GM23338 (cell line): ENCODE results near the gene TSPOAP1. TPM values are rescaled to one million over a fixed set of nuclear protein-coding genes. Genes with fewer than 3 reads are reported as not detected.

Experiments
- ATAC-seq: fragments of 200-7000 bp; cut with Tn5 transposase; 3 replicates; pipeline ENCODE4 v1.9.1; 2020
- DNase-seq: peaks from one replicate; pipeline ENCODE4 v3.0.0-alpha.2; 2015; ENCODE audit warnings: low spot score
- H2AFZ ChIP-seq: fragments of 200-600 bp; sonication (generic); 2 replicates; pipeline ENCODE4 v1.8.0; 2016; ENCODE audit warnings: antibody characterized with exemption, mild to moderate bottlenecking, moderate library complexity
- H3F3A ChIP-seq: fragments of 200-600 bp; sonication (generic); replicated peaks from 2 replicates; pipeline ENCODE4 v1.8.0; 2017; ENCODE audit warnings: antibody characterized with exemption, mixed run types, low read depth
- H3K27ac ChIP-seq: fragments of 200-600 bp; sonication (generic); 2 replicates; pipeline ENCODE4 v1.6.1; 2016; ENCODE audit warnings: low read depth
- H3K27me3 ChIP-seq: fragments of 200-600 bp; sonication (generic); 2 replicates; pipeline ENCODE4 v1.8.0; 2016; ENCODE audit warnings: mild to moderate bottlenecking, mixed run types, moderate library complexity; ENCODE audit not compliant: insufficient read depth
- H3K36me3 ChIP-seq: fragments of 200-600 bp; sonication (generic); 2 replicates; pipeline ENCODE4 v1.8.0; 2016; ENCODE audit warnings: mild to moderate bottlenecking; ENCODE audit not compliant: insufficient read depth
- H3K4me1 ChIP-seq: fragments of 200-600 bp; sonication (generic); 2 replicates; pipeline ENCODE4 v1.8.0; 2016; ENCODE audit warnings: mild to moderate bottlenecking, moderate library complexity; ENCODE audit not compliant: insufficient read depth
- H3K4me2 ChIP-seq: fragments of 200-600 bp; sonication (generic); 2 replicates; pipeline ENCODE4 v1.7.1; 2017; ENCODE audit warnings: mixed run types
- H3K4me3 ChIP-seq: fragments of 200-600 bp; sonication (generic); 2 replicates; pipeline ENCODE4 v1.6.1; 2016; ENCODE audit warnings: mixed run types
- H3K79me2 ChIP-seq: fragments of 200-600 bp; sonication (generic); replicated peaks from 2 replicates; pipeline ENCODE4 v1.8.0; 2017; ENCODE audit warnings: mild to moderate bottlenecking; ENCODE audit not compliant: insufficient read depth
- H3K9me2 ChIP-seq: fragments of 200-600 bp; sonication (generic); 2 replicates; pipeline ENCODE4 v1.8.0; 2017; ENCODE audit not compliant: insufficient read depth
- H4K20me1 ChIP-seq: fragments of 200-600 bp; sonication (generic); replicated peaks from 2 replicates; pipeline ENCODE4 v1.8.0; 2017; ENCODE audit warnings: mild to moderate bottlenecking; ENCODE audit not compliant: insufficient read depth
- H3K27ac Mint-ChIP-seq: 2 replicates; pipeline ENCODE4 v1.8.0; 2020; ENCODE audit warnings: inconsistent platforms, mild to moderate bottlenecking, moderate library complexity, mixed read lengths
- H3K27me3 Mint-ChIP-seq: 3 replicates; pipeline ENCODE4 v1.8.0; 2022; ENCODE audit warnings: low read depth, mild to moderate bottlenecking, moderate library complexity, mixed read lengths, inconsistent platforms; ENCODE audit not compliant: insufficient read depth, poor library complexity
- H3K36me3 Mint-ChIP-seq: 3 replicates; pipeline ENCODE4 v1.8.0; 2021; ENCODE audit warnings: low read depth, mild to moderate bottlenecking, inconsistent platforms, moderate library complexity, mixed read lengths
- H3K4me1 Mint-ChIP-seq: 3 replicates; pipeline ENCODE4 v1.8.0; 2020; ENCODE audit warnings: mild to moderate bottlenecking, inconsistent platforms, mixed read lengths
- H3K4me3 Mint-ChIP-seq: 3 replicates; pipeline ENCODE4 v1.8.0; 2021; ENCODE audit warnings: moderate library complexity, mild to moderate bottlenecking, inconsistent platforms, mixed read lengths
- H3K9me3 Mint-ChIP-seq: 3 replicates; pipeline ENCODE4 v1.8.0; 2020; ENCODE audit warnings: moderate library complexity, mild to moderate bottlenecking, inconsistent platforms, mixed read lengths
- CREB1 ChIP-seq: fragments of 250-450 bp; sonication (Bioruptor Pico); IDR thresholded peaks from 2 replicates; pipeline ENCODE4 v1.5.0; 2020; ENCODE audit warnings: low read depth, mild to moderate bottlenecking, moderate library complexity
- EZH2 ChIP-seq: fragments of 200-600 bp; sonication (generic); IDR thresholded peaks from one replicate; pipeline ENCODE4 v1.8.0; 2017; ENCODE audit warnings: antibody characterized with exemption, mild to moderate bottlenecking, low read depth; ENCODE audit not compliant: unreplicated experiment
- JUNB ChIP-seq: IDR thresholded peaks from one replicate; pipeline ENCODE4 v1.6.1; 2016; ENCODE audit warnings: antibody characterized with exemption; ENCODE audit not compliant: unreplicated experiment
- NANOG ChIP-seq: IDR thresholded peaks from 2 replicates; pipeline ENCODE4 v1.6.1; 2016; ENCODE audit warnings: antibody characterized with exemption, borderline replicate concordance
- POLR2AphosphoS5 ChIP-seq: IDR thresholded peaks from 2 replicates; pipeline ENCODE4 v1.6.1; 2016; ENCODE audit warnings: antibody characterized with exemption, low read depth
- ZNF114 ChIP-seq: fragments of 250-450 bp; sonication (Bioruptor Pico); IDR thresholded peaks from 2 replicates; pipeline ENCODE4 v1.5.0; 2020; ENCODE audit warnings: mild to moderate bottlenecking, moderate library complexity
- ZNF331 ChIP-seq: fragments of 250-450 bp; sonication (Bioruptor Pico); IDR thresholded peaks from 2 replicates; pipeline ENCODE4 v1.5.0; 2020; ENCODE audit warnings: low read depth, mild to moderate bottlenecking, moderate library complexity
- polyA plus RNA-seq: library from polyadenylated mRNA; unstranded; fragments of >200 nt; fragmentation: Nextera tagmentation; extraction: Ambion mirVana; gene quantifications from 2 replicates; pipeline ENCODE4 v1.2.1, GENCODE V29; 2016
- total RNA-seq: library from RNA; depleted of rRNA; stranded (reverse); fragments of >200 nt; shearing (Covaris generic); gene quantifications from 2 replicates; pipeline ENCODE4 v1.2.3, GENCODE V29; 2014
- TF ChIP-seq, protein P1 (sequence below), 2 experiments: fragments of 200-600 bp in 1 of 2; sonication (generic) in 1 of 2; conservative IDR thresholded peaks; 2 replicates each; pipeline versions ENCODE4 v1.5.1 to v1.6.1; 2016 to 2017; ENCODE audit warnings: antibody characterized with exemption in 2 of 2, low read depth in 2 of 2, mild to moderate bottlenecking in 2 of 2, moderate library complexity in 1 of 2
- TF ChIP-seq, protein P2 (sequence below): IDR thresholded peaks from one replicate; pipeline ENCODE4 v1.6.1; 2018; ENCODE audit warnings: antibody characterized with exemption; ENCODE audit not compliant: unreplicated experiment

The TSPOAP1 gene
- total and polyA plus RNA-seq, 2 experiments from 2014 or later, result 7.3 to 11.8 TPM

DNA sequence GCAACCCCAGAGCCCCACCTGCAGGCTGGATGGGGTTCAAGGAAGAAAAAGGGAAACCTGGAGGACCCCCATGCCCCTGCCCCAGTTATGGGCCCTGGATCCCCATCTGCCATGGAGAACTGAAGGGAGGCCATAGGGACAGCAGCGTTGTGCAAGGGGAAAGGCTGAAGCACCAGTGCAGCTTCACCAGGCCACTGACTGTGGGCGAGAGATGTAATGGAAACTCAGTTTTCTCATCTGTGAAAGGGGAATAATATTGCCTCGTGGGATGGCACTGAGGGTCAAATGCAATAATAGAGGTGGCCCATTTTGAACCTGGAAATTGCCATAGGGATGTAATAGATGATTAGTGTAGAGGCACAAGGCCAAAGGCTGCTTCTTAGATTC, 9.9 kb upstream of the TSPOAP1 start:
- Mint-ChIP-seq H3K36me3 (no peaks in the 10 kb centered on the region), H3K4me1 (peaks cover 45% of the 10 kb centered on the region), H3K27ac (peak overlapping the region; percentile 93), H3K27me3 (peaks cover 27% of the 10 kb centered on the region), H3K9me3 (no peaks in the 10 kb centered on the region), H3K4me3 (peak overlapping the region; percentile 7; the same call in 1 of the 3 replicates)
- H3K27me3 ChIP-seq, result no peaks in the 10 kb centered on the region
- peaks cover 25% of the 10 kb centered on the region for H3K4me1 ChIP-seq
- ATAC-seq, result no peak
- H3K36me3 ChIP-seq, result no peaks in the 10 kb centered on the region
- no peak for DNase-seq
- peak overlapping the region; percentile 36; the same call in 1 of the 2 replicates for H3K4me3 ChIP-seq
- H2AFZ ChIP-seq, result no peak overlapping the region
- H3K9me2 ChIP-seq, result no peaks in the 10 kb centered on the region
- peak overlapping the region; percentile 81; the same call in 1 of the 2 replicates for H3K4me2 ChIP-seq
- H3K79me2 ChIP-seq, result no peaks in the 10 kb centered on the region
- peak overlapping the region; percentile 82 for H3K27ac ChIP-seq
- no peaks in the 10 kb centered on the region for H4K20me1 ChIP-seq
- no peak for TF ChIP-seq NANOG
- TF ChIP-seq, protein P1, sequence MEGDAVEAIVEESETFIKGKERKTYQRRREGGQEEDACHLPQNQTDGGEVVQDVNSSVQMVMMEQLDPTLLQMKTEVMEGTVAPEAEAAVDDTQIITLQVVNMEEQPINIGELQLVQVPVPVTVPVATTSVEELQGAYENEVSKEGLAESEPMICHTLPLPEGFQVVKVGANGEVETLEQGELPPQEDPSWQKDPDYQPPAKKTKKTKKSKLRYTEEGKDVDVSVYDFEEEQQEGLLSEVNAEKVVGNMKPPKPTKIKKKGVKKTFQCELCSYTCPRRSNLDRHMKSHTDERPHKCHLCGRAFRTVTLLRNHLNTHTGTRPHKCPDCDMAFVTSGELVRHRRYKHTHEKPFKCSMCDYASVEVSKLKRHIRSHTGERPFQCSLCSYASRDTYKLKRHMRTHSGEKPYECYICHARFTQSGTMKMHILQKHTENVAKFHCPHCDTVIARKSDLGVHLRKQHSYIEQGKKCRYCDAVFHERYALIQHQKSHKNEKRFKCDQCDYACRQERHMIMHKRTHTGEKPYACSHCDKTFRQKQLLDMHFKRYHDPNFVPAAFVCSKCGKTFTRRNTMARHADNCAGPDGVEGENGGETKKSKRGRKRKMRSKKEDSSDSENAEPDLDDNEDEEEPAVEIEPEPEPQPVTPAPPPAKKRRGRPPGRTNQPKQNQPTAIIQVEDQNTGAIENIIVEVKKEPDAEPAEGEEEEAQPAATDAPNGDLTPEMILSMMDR (conservative IDR thresholded peaks at IDR 0.05; ENCODE audit: low read depth in 2 of 2), result peak; percentile 34 to 46
- 0 out of 2 replicates have a peak, but pooled peaks have one; percentile 42 for TF ChIP-seq ZNF114 (CRISPR knock-in tag)
- TF ChIP-seq EZH2, result no peak
- H3F3A ChIP-seq, result 0 out of 2 replicates have a peak, but pooled peaks cover 3% of the 10 kb centered on the region

DNA sequence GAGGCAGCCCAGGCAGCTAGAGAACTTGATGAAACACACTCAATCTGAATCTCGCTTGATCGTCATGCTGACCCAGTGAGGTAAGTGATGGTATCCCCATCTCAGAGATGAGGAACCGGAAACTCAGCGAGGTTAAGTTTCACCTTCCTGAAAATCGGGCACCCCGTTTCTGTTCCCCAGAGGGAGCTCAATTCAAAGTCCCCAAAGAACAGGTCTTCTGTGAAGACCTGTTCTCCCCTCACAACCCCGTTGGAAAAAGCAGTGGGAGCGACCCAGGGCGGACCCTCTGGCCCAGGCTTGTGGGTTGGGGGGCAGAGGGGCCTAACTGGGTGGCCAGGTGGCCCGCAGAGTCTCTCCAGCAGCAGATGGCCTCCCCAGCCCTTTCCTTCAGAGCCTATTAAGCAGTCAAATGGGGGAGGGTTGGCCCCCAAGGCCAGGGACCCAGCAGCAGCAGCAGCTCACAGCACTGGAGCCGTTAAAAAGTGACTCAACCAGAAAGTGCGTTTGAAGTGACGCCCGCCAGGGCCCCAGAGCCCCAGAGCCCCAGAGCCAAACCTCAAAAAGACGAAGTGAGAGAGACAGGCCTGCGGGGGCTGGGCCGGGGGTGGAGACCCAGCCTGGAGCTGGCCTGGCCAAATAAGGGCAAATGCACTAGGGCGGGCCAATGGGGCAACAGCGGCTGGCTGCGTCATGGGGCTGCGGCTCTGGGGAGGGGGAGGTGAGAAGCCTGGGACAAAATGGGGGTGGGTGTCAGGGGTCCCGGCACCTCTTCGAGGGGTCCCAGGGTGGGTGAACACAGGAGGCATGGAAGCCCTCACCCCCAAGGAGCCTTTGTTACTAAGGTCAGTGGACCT, 9.2 kb upstream of the TSPOAP1 start:
- Histone ChIP-seq H3K9me2 (no peaks in the 10 kb centered on the region), H3K27ac (peak overlapping the region; percentile 94), H3F3A (0 out of 2 replicates have a peak, but pooled peaks cover 3% of the 10 kb centered on the region), H2AFZ (no peak overlapping the region), H3K4me2 (peak overlapping the region; percentile 81), H3K36me3 (no peaks in the 10 kb centered on the region), H3K4me3 (peak overlapping the region; percentile 36; the same call in 1 of the 2 replicates), H3K4me1 (peaks cover 25% of the 10 kb centered on the region), H3K79me2 (no peaks in the 10 kb centered on the region), H3K27me3 (no peaks in the 10 kb centered on the region), H4K20me1 (no peaks in the 10 kb centered on the region)
- no peak; the same call in 1 of the 2 replicates for TF ChIP-seq POLR2AphosphoS5
- peak; percentile 85 for TF ChIP-seq CREB1 (CRISPR knock-in tag)
- TF ChIP-seq, protein P2, sequence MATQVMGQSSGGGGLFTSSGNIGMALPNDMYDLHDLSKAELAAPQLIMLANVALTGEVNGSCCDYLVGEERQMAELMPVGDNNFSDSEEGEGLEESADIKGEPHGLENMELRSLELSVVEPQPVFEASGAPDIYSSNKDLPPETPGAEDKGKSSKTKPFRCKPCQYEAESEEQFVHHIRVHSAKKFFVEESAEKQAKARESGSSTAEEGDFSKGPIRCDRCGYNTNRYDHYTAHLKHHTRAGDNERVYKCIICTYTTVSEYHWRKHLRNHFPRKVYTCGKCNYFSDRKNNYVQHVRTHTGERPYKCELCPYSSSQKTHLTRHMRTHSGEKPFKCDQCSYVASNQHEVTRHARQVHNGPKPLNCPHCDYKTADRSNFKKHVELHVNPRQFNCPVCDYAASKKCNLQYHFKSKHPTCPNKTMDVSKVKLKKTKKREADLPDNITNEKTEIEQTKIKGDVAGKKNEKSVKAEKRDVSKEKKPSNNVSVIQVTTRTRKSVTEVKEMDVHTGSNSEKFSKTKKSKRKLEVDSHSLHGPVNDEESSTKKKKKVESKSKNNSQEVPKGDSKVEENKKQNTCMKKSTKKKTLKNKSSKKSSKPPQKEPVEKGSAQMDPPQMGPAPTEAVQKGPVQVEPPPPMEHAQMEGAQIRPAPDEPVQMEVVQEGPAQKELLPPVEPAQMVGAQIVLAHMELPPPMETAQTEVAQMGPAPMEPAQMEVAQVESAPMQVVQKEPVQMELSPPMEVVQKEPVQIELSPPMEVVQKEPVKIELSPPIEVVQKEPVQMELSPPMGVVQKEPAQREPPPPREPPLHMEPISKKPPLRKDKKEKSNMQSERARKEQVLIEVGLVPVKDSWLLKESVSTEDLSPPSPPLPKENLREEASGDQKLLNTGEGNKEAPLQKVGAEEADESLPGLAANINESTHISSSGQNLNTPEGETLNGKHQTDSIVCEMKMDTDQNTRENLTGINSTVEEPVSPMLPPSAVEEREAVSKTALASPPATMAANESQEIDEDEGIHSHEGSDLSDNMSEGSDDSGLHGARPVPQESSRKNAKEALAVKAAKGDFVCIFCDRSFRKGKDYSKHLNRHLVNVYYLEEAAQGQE, result no peak
- no peak for TF ChIP-seq ZNF331
- TF ChIP-seq NANOG, result no peak
- TF ChIP-seq JUNB, result no peak
- Mint-ChIP-seq H3K27me3 (peaks cover 25% of the 10 kb centered on the region), H3K4me1 (peaks cover 45% of the 10 kb centered on the region), H3K9me3 (no peaks in the 10 kb centered on the region), H3K4me3 (peak overlapping the region; percentile 45; the same call in 2 of the 3 replicates), H3K36me3 (no peaks in the 10 kb centered on the region), H3K27ac (peak overlapping the region; percentile 93)
- DNase-seq, result peak; percentile 92
- peak; percentile 90 for ATAC-seq
